RPMI8226 (cell line): ENCODE measurements around the gene CARD11.

Experiments used
- DNase-seq: peaks from one replicate; pipeline ENCODE4 v3.0.0-alpha.2; 2015

Gene CARD11

GRCh38 chr7:3043544-3044371, at the start of gene CARD11:
Gene CARD11 (minus strand): TSS chr7:3043867. CDS start chr7:2958506, 85,361 bp downstream.
- DNase-seq, result peak; percentile 57

GRCh38 chr7:3092468-3092867, 48.8 kb upstream of the CARD11 start:
- peak; percentile 50 for DNase-seq

- no peak for DNase-seq
Observed at GRCh38 chr7:3091631-3092030, 48.0 kb upstream of the CARD11 start.

DNA sequence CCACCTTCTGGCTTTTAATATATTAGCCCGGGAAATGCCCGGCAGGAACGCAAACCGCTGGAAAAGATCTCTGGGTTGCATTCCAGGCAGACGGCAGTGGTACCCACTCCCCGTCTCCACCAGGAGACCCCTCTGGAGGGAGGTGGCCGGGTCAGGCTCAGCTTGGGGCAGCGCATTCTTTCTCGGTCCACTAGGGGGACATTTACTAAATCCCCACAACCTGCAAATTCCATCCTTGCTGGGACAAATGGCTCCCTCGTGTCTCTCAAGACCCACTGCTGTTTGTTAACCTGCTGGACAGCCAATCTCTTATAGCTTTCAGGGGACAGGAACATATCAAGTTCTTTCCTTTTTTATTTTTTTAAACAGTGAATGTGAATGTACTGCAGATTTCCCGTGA, 45.8 kb upstream of the CARD11 start:
- peak; percentile 15 for DNase-seq

DNA sequence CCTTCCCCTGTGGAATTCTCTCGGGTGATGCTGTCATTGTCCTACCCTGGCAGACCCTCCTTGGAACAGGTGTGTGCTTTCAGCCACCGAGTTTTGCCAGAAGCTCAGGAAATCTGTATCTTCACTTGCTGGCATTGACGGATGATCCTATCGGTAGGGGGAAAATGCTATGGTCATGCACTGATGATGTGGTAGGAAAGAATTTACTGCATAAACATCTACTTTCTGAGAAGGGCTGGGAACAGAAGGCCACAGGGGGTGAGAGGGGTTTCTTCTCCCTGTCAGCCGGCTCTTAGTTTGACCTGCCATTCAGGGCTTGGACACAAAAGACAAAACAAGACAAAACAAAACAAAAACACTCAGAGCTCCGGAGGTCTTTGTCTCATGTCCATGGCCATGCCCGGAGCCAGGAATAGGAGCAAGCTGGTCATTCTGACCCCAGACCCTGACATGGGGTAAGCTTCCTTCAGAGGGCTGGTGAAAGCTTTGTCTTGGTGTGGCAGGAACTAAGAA, 43.6 kb upstream of the CARD11 start:
- no peak for DNase-seq

DNA sequence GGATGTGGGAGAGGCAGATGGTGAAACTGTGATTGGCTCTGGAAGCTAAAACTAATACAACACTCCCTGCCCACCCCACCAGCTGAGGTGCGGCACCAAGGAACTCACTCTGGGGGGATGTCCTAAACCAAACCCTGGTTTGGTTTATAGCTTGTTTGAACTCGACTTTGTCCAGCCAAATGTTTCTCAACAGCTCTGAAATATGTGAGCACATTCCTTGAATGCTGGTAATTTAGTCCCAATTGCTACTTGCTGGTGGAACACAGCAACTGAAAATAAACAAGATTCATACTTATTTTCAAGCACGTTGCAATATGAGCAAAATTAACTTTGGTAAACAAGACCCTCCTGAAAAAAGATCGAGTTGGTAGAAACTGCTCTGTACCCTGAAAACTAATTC, 39.7 kb upstream of the CARD11 start:
- DNase-seq, result no peak

DNA sequence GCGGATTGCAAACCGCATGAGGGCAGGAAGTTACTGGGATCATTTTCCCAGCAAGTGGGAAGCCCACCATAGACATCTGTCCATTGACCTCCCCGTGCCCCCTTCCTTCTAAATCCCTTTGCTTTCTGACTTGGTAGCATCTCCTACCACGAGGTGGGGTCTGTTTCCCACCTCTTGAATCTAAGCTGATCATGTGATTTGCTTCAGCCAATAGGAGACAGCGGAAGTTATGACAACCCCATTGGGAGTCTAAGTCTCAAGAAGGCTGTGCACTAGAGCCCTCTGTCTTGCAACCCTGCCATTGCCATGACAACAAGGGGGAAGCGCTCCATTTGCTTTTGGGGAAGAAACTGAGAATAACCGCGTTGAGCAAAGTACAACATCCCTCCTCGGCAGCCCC, 39.2 kb upstream of the CARD11 start:
- peak; percentile 21 for DNase-seq

GRCh38 chr7:3082386-3082785, 38.7 kb upstream of the CARD11 start:
- DNase-seq, result no peak

- no peak for DNase-seq
Observed at GRCh38 chr7:3080106-3080505, 36.4 kb upstream of the CARD11 start.

- DNase-seq, result no peak
Observed at GRCh38 chr7:3078514-3078913, 34.8 kb upstream of the CARD11 start.

GRCh38 chr7:3076700-3077099, 33.0 kb upstream of the CARD11 start:
- no peak for DNase-seq

GRCh38 chr7:3076163-3076562, 32.5 kb upstream of the CARD11 start:
- DNase-seq, result no peak

- no peak for DNase-seq
Observed at GRCh38 chr7:3075441-3075840, 31.8 kb upstream of the CARD11 start.

- DNase-seq, result no peak
Observed at GRCh38 chr7:3074459-3074821, 30.8 kb upstream of the CARD11 start.

DNA sequence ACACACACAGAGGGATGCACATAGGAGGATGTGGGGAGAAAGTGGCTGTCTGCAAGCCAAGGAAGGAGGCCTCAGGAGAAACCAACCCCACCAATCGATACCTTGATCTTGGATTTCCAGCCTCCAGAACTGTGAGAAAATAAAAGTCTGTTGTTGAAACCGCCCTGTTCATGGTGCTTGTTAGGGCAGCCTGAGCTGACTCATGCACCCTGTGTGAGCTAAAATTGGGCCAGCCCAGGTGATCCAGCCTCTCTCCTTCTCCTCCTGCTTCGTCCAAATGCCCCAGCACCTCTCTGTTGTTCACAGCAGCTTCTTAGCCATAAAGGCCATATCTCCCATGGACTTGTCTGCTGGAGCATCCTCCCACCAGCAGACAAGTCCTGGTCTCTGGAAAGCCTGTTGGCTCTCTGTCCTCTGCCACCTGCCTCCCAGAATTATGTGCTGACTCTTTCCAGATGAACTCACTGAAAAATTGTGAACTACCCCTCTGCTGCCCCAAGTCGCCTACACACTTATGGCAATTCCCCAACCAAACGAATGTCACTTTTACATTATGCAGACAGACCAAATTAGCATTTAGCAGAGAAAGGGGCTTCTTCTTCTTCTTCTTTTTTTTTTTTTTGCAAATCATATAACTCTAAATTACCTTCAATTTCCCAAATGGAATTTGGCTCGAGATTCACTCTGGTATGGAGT, 30.2 kb upstream of the CARD11 start:
- no peak for DNase-seq

DNA sequence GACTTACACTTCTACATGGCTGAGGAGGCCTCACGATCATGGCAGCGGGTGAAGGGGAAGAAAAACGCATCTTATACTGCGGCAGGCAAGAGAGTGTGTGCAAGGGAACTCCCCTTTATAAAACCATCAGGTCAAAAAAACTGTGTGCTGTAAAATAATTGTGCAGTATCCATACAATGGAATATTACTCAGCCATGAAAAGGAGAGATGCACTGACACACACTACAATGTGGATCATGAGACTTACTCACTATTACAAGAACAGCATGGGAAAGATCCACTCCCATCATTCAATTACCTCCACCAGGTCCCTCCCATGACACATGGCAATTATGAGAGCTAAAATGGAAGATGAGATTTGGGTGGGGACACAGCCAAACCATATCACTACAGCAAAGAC, 27.2 kb upstream of the CARD11 start:
- no peak for DNase-seq

- DNase-seq, result no peak
Observed at GRCh38 chr7:3069771-3070449, 26.2 kb upstream of the CARD11 start.

DNA sequence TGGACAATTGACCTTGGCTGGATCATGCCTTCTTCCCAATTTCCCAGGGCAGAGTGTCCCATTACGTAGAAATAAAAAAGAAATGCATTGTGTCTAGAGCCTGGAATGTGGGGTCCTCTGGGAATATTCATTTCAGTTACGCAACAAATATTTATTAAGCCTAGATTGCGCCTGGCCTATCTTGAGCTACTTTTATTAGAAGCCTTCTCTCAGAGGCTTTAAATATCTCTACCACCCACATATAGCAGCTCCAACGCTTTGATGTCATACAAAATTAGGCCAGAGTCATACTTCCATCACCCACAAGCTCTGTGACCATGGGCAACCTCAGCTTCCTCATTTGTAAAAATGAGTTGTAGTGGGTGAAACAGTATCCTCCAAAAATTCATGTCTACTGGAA, 24.9 kb upstream of the CARD11 start:
- peak; percentile 20 for DNase-seq

DNA sequence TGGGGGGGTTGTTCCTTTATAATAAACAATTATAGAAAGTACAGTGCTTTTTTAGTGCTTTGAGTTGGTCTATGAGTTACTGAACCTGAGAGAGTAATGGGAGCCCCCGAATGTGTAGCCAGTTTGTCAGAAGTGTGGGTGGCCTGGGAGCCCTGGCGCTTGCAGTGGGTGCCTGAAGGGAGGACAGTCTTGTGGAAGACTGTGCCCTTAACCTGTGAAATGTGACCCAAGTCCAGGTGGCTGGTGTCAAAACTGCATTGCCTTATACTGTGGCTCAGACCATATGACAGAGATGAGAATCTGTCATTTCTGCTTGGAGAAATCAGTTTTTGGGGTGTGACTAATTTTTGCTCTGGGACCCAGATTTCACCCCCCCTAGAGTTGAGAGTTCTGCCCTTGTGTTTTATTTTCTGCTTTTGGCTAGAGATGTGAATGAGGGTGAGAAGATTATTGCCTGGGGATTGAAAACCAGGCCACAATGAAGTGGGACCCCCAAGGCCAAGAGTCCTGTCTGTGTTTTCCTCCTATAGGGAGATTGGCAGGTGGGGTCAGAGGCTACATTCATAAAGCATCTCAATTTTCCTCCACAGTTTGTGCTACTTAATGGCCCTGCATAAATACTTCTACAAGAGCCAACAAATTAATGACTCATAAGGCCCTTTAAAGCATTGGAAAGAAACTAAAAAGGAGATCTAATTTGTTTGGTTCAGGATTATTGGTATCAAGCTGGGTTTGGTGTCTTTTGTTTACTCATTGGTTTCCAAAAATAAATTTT, 24.1 kb upstream of the CARD11 start:
- no peak for DNase-seq

DNA sequence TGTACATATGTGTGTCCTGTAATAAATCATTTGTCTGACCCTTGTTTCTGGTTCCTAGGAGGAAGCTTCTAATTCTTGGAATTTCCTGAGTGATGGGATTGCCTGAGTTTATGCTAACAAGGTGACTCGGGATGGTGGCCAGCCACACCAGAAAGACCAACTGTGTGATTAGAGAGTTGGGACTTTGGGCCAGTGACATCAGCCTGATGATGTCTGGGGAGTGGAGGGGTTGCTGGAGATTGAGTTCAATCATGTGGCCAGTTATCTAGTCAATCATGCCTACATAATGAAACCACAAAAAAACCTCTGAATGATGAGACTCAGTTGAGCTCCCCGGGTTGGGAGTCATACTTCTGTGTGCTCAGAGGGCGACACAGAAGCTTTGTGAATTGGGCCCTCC, 23.5 kb upstream of the CARD11 start:
- DNase-seq, result no peak

DNA sequence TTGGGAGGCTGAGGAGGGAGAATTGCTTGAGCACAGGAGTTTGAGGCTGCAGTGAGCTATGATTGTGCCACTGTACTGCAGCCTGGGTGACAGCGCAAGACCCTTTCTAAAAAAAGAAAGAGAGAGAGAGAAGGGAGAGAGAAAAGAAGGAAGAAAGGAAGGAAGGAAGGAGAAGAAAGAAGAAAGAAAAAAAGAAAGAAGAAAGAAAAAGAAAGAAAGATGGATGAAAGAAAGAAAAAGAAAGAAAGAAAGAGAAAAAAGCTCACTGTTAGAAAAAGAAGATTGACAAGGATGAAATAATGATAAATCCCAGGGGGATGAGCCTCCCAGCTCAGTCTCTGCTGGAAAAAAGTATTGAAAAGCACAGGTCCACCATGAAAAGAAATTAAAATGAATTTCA, 22.8 kb upstream of the CARD11 start:
- DNase-seq, result no peak

- DNase-seq, result peak; percentile 64
Observed at GRCh38 chr7:3065724-3066143, 22.1 kb upstream of the CARD11 start.

DNA sequence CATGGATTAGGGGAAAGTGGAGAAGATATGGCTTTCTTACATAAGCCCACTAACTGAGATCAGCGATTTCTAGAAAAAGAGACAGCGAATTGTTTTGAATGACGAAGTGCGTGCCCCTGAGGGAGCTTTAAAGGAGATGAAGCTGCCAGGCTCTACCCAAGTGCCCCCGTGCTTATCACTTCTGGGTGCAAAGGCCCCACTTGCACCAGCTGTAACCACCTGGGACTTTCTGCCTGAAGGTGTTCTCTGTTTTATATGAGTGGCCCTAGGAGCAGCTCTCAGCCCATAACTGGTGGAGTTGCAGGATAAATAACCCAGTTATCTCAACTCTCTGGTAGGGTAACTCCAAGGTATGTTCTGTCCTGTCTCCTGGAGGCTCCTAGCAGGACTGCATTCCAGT, 20.4 kb upstream of the CARD11 start:
- no peak for DNase-seq
